GM21825 (cell line): ENCODE data around the gene GLOD5.

Experiments
- ATAC-seq: cut with Tn5 transposase; IDR thresholded peaks from one replicate; pipeline ENCODE4 v1.9.1; 2021; ENCODE audit warnings: mild to moderate bottlenecking, moderate library complexity; ENCODE audit not compliant: unreplicated experiment

The GLOD5 gene

DNA sequence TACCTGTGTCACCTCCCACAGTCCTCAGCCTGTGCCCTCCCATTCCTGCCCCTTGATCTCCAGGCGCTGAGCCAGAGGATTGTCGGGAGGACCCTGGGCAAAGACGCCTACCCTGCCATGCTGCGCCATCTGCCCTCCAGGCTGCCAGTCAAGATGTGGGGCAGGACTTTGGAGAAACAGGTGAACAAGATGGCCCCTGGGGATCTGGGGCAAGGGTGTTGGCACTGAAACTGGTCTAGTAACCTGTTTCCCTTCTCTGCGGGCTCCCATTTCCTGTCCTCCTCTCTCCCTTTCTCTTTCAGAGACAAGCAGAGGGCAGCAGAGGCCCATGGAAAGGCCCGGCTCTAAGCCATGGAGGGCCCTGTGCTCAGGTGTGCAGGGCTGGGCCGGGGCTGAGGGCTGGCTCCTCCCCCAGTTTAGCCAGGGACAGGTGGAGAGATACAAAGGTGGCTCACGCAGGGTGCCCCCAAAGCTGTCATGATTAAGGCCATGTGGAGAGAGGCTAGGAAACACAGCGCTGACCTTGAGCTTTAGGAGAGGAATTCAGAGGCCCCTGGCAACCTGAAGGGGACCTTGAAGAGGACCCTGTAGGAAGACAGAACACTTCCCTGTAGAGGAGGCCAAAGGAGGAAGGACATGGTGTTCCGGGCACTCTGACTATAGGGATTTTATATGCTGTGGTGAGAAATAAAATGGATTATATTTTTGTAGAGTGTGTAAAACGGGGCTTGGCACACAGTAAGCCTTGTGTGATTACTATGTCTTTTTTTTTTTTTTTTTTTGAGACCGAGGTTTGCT lies at the start of gene GLOD5:
TSS of gene GLOD5 (plus strand) at position 74 of the 798 bp plus-strand sequence. CDS start at position 118, 44 bp downstream.
- no peak for ATAC-seq

DNA sequence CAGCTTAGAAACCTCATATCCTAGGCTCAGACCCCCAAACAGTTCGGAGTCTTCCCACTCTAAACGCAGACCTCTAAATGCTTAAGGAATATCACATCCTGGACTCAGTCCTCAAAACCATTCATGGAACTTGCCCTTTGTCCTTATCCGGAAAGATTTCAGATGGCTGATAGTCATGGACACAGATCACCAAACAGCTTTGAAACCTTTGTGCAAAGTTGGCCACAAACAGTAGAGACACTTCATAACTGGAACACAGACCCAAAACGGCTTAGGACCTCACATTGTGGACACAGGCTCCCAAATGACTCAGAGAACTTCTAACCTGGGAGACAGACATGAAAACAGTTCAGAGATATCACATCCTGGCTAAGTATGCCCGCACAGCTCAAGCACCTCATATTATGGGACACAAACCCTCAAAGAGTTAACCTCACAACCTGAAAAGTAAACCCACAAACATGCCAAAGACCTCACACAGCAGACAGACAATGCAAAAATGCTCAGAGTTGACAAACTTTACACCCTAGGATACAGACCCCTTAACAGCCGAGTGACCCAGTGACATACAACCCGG lies 49.5 kb upstream of the GLOD5 start:
- ATAC-seq = no peak

DNA sequence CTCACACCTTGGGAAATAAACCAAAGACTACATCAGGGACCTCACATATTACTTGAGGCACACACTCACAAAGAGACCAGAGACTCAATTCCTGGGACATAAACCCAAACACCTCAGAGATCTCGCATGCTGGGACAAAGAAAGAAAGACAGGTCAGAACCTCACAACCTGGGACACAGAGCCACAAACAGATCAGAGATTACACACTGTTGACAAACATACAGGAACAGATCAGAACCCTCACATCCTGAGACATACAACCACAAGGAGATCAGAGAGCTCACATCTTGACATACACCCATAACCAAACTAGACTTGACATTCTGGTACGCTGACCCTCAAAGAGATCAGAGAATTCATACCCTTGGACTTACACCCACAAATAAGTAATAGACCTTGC lies 47.7 kb upstream of the GLOD5 start:
- ATAC-seq = no peak

DNA sequence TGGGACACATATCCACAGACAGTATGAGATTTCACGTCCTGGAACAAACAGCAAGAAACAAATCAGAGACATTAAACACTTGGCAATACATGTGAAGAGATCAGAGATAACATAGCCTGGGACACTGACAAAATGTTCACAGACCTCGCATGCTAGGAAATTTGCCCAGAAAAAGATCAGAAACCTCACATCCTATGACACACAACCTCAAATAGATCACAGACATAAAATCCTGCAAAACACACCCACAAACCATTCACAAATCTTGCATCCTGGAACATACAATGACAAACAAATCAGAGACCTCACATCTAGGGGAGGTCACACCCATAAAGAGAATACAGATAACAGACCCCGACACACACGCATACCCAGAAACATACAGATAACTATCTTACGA lies 47.0 kb upstream of the GLOD5 start:
- ATAC-seq = no peak

DNA sequence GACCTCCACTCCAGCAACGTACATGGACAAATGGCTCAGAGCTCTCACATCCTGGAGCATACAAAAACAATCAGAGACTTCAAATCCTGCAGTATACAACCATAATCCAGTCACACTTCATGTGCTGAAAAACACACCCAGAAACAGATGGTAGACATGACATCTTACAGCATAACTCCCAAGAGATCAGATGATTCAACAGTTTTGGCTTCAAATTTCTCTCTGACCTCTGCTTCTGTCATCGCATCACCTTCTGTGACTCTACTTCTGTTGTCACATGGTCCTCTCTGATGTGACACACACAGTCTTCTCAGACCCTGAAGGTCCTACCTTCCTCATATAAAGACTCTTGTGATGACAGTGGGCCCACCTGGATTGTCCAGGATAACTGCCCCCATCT lies 46.5 kb upstream of the GLOD5 start:
- ATAC-seq = no peak

DNA sequence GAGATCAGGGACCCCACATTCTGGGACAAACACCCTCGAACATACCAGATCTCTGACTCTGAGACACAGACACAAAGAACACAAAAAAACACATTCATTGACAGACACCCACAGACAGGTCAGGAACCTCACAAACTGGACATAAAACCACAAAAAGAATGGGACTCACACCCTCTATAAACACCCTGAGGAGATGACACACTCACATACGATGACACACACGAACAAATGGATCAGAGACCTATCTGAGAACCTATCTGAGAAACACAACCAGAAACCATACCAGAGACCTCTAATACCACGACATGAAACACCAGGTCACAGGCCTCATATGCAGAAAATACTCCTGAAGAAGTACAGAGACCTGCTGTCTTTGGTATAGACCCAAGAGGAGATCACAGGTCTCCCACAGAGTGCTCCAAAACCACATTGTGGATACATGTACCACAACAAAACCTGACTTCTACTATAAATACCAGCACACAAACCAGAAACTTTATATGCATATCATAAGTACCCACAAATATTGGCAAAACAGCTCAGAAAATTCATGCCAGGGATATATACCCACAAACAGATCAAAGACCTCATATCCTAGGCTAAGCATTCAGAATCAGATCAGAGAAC lies 45.6 kb upstream of the GLOD5 start:
- ATAC-seq = no peak

DNA sequence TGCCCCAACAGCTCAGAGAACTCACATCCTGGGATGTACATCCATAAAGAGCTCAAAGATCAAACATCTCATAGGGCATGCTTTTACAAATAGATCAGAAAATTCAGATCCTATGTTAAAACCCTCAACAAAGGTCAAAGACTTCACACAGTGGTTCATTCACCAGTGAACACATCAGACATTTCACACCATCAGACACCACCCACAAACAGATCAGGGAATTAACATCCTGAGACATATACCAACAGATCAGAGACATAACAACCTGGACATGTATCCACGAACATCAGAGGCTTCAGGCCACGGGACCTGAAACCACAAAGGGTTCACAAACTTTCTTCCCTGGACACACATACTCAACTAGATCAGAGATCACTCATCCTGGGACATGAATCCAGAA lies 41.6 kb upstream of the GLOD5 start:
- ATAC-seq = no peak

DNA sequence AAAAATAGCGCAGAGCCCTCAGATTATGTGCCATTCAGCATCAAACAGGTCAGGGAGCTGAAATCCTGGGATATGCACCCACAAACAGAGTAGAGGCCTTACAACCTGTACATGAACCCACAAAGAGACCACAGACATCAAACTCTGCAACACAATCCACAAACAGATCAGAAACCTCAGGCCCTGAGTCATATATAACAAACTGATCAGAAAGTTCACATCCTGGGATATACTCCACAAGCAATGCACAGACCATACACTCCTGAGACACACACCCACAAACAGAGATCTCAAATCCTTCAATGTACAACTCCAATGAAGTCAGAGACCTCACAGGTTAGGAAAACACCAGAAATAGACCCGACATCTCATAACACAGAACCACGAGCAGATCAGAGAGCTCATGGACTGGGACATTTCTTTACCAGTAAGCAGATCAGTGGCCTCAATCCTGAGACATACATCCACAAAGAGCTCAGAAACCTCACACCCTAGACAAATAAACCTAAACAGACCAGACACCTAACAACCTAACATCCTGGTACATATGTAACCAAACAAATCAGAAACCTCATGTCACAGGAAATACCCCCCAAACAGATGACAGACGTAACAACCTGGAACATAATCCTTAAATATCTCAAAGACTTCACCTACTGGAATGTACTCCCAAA lies 40.8 kb upstream of the GLOD5 start:
- no peak for ATAC-seq

DNA sequence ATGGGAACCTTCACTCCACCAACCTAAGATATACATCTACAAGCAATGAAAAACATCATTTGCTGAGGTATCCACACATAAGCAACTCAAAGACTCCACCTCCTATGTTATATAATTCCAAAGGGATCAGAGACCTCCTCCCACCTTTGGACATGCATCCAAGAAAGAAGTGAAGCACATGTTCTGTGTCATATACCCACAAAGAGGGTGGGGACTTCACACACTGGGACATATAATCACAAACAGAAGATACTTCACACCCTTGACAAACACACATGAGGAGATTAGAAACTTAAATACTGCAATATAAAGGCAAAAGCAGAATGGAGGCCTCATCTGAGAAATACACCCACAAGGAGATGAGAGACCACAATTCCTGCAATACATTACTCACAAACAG lies 39.6 kb upstream of the GLOD5 start:
- ATAC-seq = no peak

DNA sequence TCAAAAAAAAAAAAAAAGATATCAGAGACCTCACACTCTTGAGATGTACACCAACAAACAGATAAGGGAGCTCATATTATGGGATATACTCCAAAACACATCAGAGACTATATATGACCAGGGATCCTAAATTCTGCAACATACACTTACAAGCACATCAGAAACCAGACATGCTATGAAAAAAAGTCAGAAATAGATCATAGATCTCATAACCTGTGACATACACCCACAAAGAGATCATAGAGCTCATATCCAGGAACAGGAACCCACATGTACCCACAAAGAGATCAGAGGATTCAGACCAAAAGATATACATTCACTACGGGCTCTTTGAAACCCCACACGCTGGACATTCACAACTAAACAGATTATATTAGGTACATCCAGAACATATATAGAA lies 35.0 kb upstream of the GLOD5 start:
- ATAC-seq = no peak

DNA sequence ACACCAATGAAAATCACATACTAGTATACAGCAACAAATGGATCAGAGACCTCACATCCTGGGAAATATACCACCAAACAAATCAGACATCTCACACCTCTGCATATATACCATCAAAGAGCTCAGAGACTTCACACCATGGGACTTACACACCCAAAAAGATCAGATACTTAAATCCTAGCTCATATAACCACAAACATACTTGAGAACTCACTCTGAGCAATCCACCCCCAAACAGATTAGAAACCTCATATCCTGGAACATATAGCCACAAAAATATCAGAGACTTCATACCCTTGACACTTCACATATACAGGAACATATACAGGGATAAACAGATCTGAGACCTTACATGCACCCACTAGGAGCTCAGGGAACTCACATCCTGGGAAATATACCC lies 32.9 kb upstream of the GLOD5 start:
- ATAC-seq = no peak

DNA sequence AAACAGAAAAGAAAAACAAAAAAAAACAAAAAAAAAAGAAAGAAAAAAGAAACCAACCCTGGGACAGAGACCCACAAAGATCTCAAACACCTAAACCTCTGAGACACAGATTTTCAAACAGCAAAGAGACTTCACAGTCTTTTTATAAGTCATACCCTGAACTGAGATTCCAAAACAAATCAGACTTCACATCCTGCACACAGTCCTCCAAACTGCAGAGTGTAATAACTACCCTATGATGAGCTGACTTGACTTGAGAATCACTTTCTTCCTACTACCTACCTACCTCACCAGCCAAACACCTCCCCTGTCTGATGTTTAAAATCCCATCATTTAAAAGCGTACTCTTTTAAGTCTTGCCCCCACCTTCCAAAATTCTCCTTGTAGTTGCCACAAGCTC lies 25.2 kb upstream of the GLOD5 start:
- no peak for ATAC-seq

DNA sequence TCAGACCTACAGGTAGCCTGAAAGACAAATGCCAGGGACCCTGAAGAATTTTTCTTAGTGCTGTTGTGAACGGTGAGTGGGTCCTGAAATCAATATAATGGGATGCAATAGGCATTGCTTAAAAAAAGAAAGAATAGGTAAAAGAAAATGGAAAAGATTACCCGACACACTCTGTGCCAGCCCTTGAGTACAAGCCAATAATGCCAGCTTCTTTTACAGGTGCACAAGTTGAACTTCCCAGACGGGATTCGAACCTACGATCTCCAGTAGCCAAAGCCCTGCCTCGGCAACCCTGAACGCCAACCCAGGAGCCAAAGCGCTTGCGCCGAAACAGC lies 24.7 kb upstream of the GLOD5 start:
- no peak for ATAC-seq

DNA sequence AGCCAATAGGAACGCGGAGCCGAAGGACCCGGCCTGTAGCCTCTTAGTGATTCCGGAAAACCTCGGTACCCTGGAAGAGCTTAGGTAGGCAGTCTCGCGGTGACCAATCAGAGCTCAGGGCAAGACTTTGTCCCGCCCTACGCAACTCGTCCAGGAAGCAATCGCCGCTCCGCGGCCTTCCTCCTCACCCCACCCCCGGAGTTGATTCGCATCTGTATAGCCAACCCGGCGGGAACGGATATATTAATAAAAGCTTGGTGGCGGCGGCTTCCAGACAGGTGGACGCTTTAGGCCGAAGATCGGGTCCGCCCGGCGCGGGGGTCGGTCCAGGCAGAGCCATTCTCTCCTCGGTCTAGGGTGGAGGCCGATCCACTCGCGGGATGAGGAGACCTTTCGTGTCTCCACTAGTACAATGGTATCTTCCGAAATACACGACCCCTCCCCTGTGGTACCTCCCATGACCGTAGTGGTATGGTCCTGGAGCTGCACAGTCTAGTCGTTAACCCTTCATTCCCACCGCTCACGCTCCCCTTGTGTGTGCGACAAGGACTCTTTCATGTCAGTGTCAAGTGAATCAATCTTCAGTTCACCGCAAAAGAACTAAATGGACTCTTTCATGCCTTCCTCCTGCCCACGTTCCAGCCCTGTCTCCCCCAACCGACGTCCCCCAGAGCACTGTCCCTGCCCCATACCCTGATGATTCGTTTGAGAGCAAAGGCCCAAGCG lies 24.2 kb upstream of the GLOD5 start:
- ATAC-seq = peak; percentile 96

DNA sequence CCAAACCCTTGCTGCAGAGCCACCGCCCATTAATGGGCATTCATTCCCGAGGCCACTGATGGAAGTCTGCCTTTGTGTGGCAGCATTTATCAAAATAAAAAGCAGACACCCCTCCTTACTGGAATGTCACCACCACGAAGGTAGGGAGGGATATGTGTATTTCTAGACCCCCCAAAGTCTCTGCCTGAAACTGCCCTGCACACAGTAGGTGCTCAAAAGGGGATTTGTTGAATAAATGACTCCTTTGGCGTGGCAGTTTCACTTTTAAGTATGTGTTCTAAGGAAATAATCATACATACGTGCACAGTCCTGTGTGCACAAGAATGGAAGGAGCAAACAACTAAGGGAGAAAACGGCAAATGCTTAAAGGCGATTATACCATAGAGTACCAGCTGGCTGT lies 23.6 kb upstream of the GLOD5 start:
- no peak for ATAC-seq

DNA sequence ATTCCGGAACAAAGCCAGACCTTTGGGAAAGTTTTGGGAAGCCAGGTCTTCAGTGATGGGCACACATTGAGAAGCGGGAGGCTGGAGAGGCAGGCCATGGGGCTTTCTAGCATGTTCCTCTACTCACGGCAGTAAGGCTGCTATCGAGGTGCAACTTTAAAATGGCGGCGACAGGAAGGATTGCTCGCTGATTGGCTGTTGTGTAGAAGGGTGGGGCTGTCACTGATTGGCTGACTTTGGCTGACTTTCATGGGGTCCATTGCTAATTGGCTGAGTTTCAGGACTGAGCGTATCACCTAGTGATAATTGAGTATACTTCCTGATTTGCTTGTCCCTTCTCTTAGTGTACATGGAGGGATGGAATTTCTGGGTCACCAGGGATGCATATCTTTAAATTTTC lies 19.7 kb upstream of the GLOD5 start:
- ATAC-seq = no peak

DNA sequence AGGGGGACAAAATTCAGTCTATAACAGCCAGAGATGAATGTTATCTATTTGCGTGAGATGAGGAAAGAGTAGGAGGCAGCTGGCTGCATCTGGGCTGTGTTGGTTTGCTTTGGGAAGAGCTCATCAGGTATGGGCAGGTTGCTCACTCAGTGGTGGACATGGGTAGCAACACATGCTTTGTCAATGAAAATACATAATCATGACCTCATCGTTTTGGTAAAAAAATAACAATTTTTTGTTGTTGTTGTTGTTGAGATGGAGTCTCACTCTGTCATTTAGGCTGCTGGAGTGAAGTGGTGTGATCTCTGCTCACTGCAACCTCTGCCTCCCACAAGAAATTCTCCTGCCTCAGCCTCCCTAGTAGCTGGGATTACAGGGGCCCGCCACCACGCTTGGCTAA lies 16.3 kb upstream of the GLOD5 start:
- no peak for ATAC-seq

DNA sequence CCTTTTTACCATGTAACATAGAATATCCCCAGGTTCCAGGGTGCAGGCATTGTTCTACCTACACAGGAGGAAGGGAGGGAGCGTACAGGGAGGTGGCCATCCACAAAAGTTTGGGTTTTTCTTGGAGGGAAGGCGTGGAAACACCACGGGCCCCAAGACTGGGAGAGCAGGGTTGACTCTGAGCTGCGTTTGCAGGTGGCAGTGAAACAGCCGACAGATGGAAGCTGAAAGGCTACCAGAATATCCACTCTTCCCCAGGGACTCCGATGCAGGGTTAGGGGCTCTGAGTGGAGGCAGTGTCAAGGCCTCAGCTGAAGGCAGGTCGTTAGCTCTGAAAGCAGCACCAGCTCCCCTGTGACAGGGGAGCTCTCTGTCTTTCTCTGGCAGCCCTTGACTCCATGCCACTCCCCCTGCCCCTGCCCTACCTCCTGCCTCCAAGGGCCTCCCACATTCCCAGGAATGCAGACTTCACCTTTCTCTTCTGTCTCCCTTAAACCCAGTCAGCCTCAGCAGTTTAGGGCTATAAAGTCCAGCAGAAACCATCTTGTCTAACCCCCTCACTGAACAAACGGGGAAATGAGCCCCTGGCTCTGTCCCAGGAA lies 14.0 kb upstream of the GLOD5 start:
- ATAC-seq = no peak

DNA sequence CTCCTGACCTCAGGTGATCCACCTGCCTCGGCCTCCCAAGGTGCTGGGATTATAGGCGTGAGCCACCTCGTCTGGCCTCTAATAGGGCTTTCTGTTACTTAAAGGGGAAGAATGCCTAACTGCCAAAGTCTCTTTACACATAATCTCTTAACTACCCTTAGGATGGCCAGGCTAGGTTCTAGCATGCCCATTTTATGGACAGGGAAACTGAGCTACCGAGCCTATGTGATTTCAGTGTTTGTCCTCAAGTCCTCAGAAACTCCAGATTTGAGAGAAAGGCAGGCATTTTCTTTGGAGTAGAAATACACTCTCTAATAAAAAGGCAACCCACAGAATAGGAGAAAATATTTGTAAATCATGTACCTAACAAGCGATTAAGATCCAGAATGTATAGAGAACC lies 12.4 kb upstream of the GLOD5 start:
- ATAC-seq = no peak

DNA sequence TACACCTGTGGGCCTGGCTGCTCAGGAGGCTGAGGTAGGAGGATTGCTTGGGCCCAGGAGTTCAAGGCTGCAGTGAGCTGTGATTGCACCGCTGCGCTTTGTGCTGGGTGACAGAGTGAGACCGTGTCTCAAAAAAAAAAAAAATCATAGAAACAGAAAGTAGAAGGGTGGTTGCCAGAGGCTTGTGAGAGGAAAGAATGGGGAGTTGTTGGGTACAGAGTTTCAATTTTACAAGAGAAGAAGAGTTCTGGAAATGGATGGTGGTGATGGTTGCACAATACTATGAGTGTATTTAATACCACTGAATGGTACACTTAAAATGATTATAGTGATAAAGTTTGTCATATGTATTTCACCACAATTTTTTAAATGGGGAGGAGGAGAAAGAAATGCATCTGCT lies 10.2 kb upstream of the GLOD5 start:
- ATAC-seq = no peak

DNA sequence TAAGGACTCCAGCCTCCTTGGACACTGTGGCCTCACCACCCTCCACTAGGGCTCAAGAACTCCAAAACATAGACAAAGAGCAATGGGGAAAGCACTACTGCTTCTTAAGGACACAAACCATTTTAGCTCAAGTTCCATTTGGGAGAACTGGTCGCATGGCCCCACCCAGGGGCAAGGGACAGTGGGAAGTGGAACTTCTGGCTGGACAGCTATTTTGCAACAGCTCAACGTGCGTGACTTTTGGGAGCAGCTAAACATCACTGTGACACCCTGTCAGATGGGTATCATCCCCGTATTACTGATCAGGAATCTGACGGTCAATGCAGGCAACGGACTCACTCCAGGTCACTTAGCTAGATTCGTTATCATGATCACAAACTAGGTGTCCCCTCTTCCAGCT lies 9.0 kb upstream of the GLOD5 start:
- no peak for ATAC-seq
